ENCODE results near the gene UBALD1. TPM values are rescaled to one million over a fixed set of nuclear protein-coding genes. Genes with fewer than 3 reads are reported as not detected.

UBALD1 gene
- total and polyA plus RNA-seq, 12 donors = 14.7 to 39.4 (median 20.4) TPM

- intact Hi-C loops (cut with DNase I) = no loop called here
- 89 to 90% methylated on average over 5 of the region's 5 CpGs for WGBS, 2 donors
- H3K4me3 ChIP-seq = no peak overlapping the region
- peak overlapping the region in 2 of 10 donors; percentile 10 to 69 for H3K27ac ChIP-seq
- peaks cover 0 to 41% (median 0%) of the 10 kb centered on the region in 9 donors for H3K36me3 ChIP-seq
- H3K4me1 ChIP-seq = peaks cover 0 to 39% (median 14%) of the 10 kb centered on the region in 9 donors
- no peaks in the 10 kb centered on the region for H3K27me3 ChIP-seq
- no peak for ATAC-seq
- DNase-seq = no peak
- no peaks in the 10 kb centered on the region for H3K9me3 ChIP-seq
- no peak for TF ChIP-seq CTCF (IDR thresholded peaks at IDR 0.05)
Observed at GRCh38 chr16:4641306-4641687, 26.6 kb upstream of the UBALD1 start.

DNA sequence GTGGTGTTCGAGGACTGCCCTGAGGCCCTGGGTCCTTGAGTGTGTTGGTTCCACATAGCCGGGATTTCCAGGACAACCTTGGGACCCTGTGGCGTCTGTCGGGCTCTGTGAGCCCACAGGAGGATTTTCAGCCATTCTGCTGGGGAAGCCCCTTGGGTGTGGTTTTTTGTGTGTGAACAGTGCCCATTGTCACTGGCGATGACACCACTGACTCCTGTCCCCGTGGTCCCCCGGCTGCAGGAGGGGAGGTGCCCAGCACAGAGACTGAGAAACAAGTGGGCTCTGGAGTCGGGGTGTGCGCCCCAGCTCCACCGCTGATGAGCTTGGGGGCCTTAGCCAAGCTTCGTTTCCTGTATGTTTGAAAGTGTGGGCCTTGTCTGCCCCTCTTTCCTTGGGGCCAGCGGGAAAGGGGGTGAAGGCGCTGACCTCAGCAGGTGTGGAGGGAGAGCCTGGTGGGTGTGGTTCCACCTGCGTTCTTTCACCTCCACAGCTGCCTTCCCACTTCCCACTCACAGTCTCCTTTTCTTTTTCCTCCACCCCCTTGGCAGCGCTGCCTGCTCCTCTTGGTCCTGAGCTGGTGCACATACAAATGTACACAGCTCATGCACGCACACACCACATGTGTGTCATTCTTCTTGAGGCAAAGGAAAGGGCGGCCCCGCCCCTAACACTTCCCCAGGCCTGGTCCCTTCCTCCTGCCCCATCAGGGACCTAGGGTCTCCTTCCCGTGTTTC, 26.1 kb upstream of the UBALD1 start:
- peak in 5 of 8 donors; percentile 11 to 53 (median 18) for ATAC-seq
- no peaks in the 10 kb centered on the region for H3K9me3 ChIP-seq
- H3K36me3 ChIP-seq = peaks cover 0 to 38% (median 0%) of the 10 kb centered on the region in 9 donors
- peaks cover 0 to 39% (median 14%) of the 10 kb centered on the region in 9 donors for H3K4me1 ChIP-seq
- H3K27me3 ChIP-seq = no peaks in the 10 kb centered on the region
- TF ChIP-seq CTCF (IDR thresholded peaks at IDR 0.05) = no peak
- intact Hi-C loops (cut with DNase I) = no loop called here
- peak overlapping the region in 5 of 10 donors; percentile 29 to 69 (median 53) for H3K27ac ChIP-seq
- H3K4me3 ChIP-seq = no peak overlapping the region
- 79 to 83% methylated on average over 19 of the region's 19 CpGs for WGBS, 2 donors
- DNase-seq = no peak

DNA sequence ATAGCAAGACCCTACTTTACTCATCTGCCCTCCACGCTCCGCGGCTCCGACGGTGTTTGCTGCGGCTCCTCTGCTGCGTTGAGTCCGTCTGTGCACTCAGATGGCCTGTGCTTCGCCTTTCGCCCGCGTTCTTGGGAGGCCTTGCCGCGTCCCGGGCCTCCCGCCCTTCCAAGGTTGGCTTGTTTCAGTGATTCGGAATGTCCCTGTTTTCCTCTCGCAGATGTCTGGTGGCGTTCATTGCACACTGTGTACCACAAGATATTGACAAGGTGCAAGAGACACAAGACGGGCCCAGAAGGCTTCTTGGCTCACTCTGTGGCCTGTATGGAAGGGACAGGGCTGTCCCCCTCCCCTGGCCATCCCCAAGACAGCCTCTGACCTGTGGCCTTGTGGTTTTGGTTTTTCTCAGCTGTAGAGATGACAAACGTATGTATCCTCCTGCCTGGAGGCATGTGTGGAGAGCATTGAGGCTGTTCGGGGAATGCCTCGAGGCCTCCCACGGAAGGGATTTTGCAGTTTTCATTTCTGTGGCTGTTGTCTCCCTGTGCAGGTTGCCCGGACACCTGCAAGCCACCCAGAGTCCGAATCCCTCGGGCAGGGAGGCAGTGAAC, 25.3 kb upstream of the UBALD1 start:
- H3K4me1 ChIP-seq = peaks cover 0 to 39% (median 14%) of the 10 kb centered on the region in 9 donors
- ATAC-seq (peak in 3 of 8 donors; percentile 36 to 77 (median 46)), DNase-seq (no peak)
- intact Hi-C loops (cut with DNase I) = loop anchor here in 1 of 10 donors (5.0 kb wide), 1 partner anchor 37 kb away; no protein-coding TSS in a partner anchor
- TF ChIP-seq CTCF (IDR thresholded peaks at IDR 0.05) = no peak
- no peaks in the 10 kb centered on the region for H3K9me3 ChIP-seq
- H3K36me3 ChIP-seq = peaks cover 0 to 41% (median 0%) of the 10 kb centered on the region in 9 donors
- peak overlapping the region in 4 of 10 donors; percentile 29 to 57 (median 41) for H3K27ac ChIP-seq
- no peaks in the 10 kb centered on the region for H3K27me3 ChIP-seq
- no peak overlapping the region for H3K4me3 ChIP-seq
- 86 to 87% methylated on average over 27 of the region's 27 CpGs for WGBS, 2 donors

- no peak overlapping the region for H3K4me3 ChIP-seq
- peaks cover 0 to 49% (median 14%) of the 10 kb centered on the region in 9 donors for H3K4me1 ChIP-seq
- no peaks in the 10 kb centered on the region for H3K27me3 ChIP-seq
- ATAC-seq (peak in 1 of 8 donors; percentile 19), DNase-seq (no peak)
- no peak overlapping the region for H3K27ac ChIP-seq
- no peaks in the 10 kb centered on the region for H3K9me3 ChIP-seq
- TF ChIP-seq CTCF (IDR thresholded peaks at IDR 0.05) = no peak
- 84% methylated on average over 21 of the region's 21 CpGs for WGBS, 2 donors
- intact Hi-C loops (cut with DNase I) = loop anchor here in 1 of 10 donors (5.0 kb wide), 1 partner anchor 40 kb away; no protein-coding TSS in a partner anchor
- peaks cover 0 to 44% (median 8%) of the 10 kb centered on the region in 9 donors for H3K36me3 ChIP-seq
Observed at GRCh38 chr16:4637501-4638166, 22.9 kb upstream of the UBALD1 start.
